HepG2 (cell line): ENCODE measurements around the gene HOXB2.

Experiments used
- BRF2 ChIP-seq: sonication (generic); formaldehyde crosslinking; IDR thresholded peaks from 2 replicates; pipeline ENCODE4 v1.8.1; 2022; ENCODE audit warnings: mild to moderate bottlenecking, missing genetic modification reagents
- CTCF ChIP-seq: sonication (generic); formaldehyde crosslinking; IDR thresholded peaks from 2 replicates; pipeline ENCODE4 v1.5.0; 2020; ENCODE audit warnings: mild to moderate bottlenecking, missing genetic modification reagents, moderate library complexity
- NFIC ChIP-seq: IDR thresholded peaks from 2 replicates; pipeline ENCODE4 v1.6.1; 2012; ENCODE audit warnings: mild to moderate bottlenecking, low read length, inconsistent platforms
- NFYB ChIP-seq: sonication (generic); formaldehyde crosslinking; IDR thresholded peaks from 2 replicates; pipeline ENCODE4 v1.4.0; 2020; ENCODE audit warnings: missing genetic modification reagents
- ZNF569 ChIP-seq: sonication (generic); formaldehyde crosslinking; IDR thresholded peaks from 2 replicates; pipeline ENCODE4 v1.5.0; 2020; ENCODE audit warnings: mild to moderate bottlenecking, missing genetic modification reagents, moderate library complexity, borderline replicate concordance
- ZNF782 ChIP-seq: sonication (generic); formaldehyde crosslinking; IDR thresholded peaks from 2 replicates; pipeline ENCODE4 v1.4.0; 2020; ENCODE audit warnings: missing genetic modification reagents, mild to moderate bottlenecking, borderline replicate concordance

GRCh38 chr17:48499735-48500434 is 45.0 kb downstream of the HOXB2 start:
- TF ChIP-seq CTCF (CRISPR knock-in tag) (no peak), NFIC (no peak), ZNF569 (CRISPR knock-in tag) (no peak), BRF2 (no peak), ZNF782 (CRISPR knock-in tag) (no peak), NFYB (CRISPR knock-in tag) (no peak)
